Measurements from ENCODE around the gene OPRM1. TPM values are rescaled to one million over a fixed set of nuclear protein-coding genes. Genes with fewer than 3 reads are reported as not detected.

The OPRM1 gene
- total and polyA plus RNA-seq, 9 donors: not detected

DNA sequence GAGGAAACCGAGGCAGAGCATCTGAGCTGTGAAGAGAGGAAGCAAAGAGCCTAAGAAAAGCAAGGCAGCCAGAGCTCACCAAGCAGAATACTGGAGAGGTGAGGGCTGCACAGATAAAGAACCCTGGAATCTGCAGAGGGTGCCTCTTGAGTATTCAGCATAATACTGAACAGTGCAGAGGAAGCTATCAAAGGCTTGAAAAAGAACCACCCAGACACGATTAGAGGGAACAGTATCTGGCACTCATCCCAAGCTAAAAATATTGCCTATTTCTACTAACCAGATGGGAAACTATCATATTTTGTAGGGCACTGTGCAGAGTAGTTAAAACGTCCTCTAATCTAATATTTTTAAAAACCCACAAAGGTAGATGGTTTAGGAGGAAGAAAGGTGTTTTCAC, 41.8 kb upstream of the OPRM1 start:
- no peak for DNase-seq
- WGBS, 3 donors: 12 to 29% (median 17%) methylated on average over 3 of the region's 3 CpGs
- intact Hi-C loops (cut with DNase I): no loop called here

DNA sequence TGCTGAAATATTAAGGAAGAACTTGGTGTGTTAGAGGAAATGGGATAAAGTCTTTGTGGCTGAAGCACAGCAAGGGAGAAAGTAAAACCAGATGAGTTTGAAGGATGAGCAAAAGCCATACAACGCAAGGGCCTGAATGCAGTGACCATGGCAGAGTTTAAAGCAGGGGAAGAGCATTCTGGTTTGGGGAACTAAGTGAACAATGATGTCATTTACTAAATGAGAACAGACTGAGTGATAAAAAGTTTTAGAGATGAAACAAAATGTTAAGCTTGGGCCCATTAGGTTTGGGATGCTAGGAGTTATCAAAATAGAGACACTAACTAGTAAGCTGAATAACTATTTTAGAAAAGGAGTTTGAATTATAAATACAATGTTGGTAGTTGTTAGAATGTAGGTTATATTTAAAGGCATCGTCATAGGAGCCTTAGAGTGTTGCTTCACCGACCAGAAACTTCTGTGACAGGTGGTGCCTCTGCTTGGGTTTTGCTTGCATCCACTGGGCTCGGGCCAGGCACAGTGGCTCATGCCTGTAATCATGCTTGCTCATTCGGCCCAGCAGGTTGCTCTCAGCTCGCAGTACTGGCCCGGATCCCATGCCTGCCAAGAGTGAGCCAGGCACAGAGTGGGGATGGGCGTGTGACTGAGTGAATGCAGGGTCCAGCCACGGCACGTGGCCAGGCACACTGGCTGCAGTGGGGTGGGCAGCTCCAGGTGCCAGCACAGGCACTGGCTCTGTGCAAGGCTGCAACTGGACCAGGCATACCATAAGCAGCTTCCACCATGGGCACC, 37.4 kb upstream of the OPRM1 start:
- 85 to 87% (median 87%) methylated on average over 10 of the region's 10 CpGs for WGBS, 3 donors
- Histone ChIP-seq H3K9me3 (no peaks in the 10 kb centered on the region), H3K4me3 (no peak overlapping the region), H3K36me3 (no peaks in the 10 kb centered on the region), H3K27me3 (no peaks in the 10 kb centered on the region), H3K4me1 (ENCODE audit: insufficient read depth) (no peaks in the 10 kb centered on the region), H3K27ac (no peak overlapping the region)
- TF ChIP-seq EP300 (IDR thresholded peaks at IDR 0.05): no peak
- no peak for TF ChIP-seq POLR2A (IDR thresholded peaks at IDR 0.05)
- TF ChIP-seq, protein P1, sequence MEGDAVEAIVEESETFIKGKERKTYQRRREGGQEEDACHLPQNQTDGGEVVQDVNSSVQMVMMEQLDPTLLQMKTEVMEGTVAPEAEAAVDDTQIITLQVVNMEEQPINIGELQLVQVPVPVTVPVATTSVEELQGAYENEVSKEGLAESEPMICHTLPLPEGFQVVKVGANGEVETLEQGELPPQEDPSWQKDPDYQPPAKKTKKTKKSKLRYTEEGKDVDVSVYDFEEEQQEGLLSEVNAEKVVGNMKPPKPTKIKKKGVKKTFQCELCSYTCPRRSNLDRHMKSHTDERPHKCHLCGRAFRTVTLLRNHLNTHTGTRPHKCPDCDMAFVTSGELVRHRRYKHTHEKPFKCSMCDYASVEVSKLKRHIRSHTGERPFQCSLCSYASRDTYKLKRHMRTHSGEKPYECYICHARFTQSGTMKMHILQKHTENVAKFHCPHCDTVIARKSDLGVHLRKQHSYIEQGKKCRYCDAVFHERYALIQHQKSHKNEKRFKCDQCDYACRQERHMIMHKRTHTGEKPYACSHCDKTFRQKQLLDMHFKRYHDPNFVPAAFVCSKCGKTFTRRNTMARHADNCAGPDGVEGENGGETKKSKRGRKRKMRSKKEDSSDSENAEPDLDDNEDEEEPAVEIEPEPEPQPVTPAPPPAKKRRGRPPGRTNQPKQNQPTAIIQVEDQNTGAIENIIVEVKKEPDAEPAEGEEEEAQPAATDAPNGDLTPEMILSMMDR (IDR thresholded peaks at IDR 0.05): no peak
- intact Hi-C loops (cut with DNase I): no loop called here
- no peak for DNase-seq

More for the DNA sequence above, 41.8 kb upstream of the OPRM1 start:
- Histone ChIP-seq H3K27ac (no peak overlapping the region), H3K4me1 (ENCODE audit: insufficient read depth) (no peaks in the 10 kb centered on the region), H3K4me3 (no peak overlapping the region), H3K9me3 (no peaks in the 10 kb centered on the region), H3K27me3 (no peaks in the 10 kb centered on the region), H3K36me3 (no peaks in the 10 kb centered on the region)
- TF ChIP-seq POLR2A (IDR thresholded peaks at IDR 0.05) (no peak), EP300 (IDR thresholded peaks at IDR 0.05) (no peak)
- TF ChIP-seq, protein P1 (IDR thresholded peaks at IDR 0.05): no peak

DNA sequence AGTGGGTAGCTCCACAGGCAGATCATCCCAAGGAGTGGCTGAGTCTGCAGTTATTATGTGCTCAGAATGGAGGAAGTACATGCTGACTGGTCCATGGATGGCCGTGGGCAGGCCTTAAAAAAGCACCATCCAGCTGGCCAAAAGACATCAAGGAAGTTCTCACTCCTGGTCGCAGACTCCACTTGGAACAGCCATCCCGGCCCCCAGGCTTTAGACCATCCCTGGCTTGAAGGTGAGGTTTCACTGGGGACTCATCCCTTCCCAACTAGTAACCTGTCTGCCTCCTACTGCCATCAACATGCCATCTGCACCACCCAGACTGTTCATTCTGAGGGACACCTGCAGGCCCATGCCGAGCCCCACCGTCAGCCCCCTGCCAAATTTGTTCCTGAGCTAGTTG, 36.1 kb upstream of the OPRM1 start:
- intact Hi-C loops (cut with DNase I): no loop called here
- Histone ChIP-seq H3K27ac (no peak overlapping the region), H3K4me3 (no peak overlapping the region), H3K4me1 (ENCODE audit: insufficient read depth) (no peaks in the 10 kb centered on the region), H3K9me3 (no peaks in the 10 kb centered on the region), H3K27me3 (no peaks in the 10 kb centered on the region), H3K36me3 (no peaks in the 10 kb centered on the region)
- TF ChIP-seq POLR2A (IDR thresholded peaks at IDR 0.05) (no peak), EP300 (IDR thresholded peaks at IDR 0.05) (no peak)
- TF ChIP-seq, protein P1 (IDR thresholded peaks at IDR 0.05): no peak
- no peak for DNase-seq
- 71 to 89% (median 77%) methylated on average over 5 of the region's 5 CpGs for WGBS, 3 donors

DNA sequence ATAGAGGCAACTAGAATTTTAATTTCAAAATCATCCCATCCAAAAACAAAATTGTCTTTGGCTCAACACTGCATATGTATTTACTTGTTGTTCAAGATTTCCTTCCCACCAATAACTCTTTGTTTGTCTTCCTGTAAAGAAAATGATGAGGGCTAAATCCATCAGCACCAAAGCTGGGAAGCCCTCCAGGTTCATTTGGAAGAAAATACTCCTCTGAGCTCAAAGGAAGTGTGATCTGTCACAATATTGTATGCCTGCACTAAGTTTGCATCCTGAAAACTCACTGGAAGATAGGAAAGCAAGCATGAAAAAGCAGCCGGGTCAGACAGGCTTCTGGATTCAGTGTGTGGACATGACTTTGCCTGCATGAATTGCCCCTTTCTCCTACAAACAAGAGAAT, 28.7 kb upstream of the OPRM1 start:
- Histone ChIP-seq H3K27ac (no peak overlapping the region), H3K4me3 (no peak overlapping the region), H3K27me3 (no peaks in the 10 kb centered on the region), H3K9me3 (no peaks in the 10 kb centered on the region), H3K4me1 (ENCODE audit: insufficient read depth) (no peaks in the 10 kb centered on the region), H3K36me3 (no peaks in the 10 kb centered on the region)
- WGBS, 3 donors: 66 to 76% (median 72%) methylated on average over 1 of the region's 1 CpG
- intact Hi-C loops (cut with DNase I): no loop called here
- DNase-seq: no peak
- no peak for TF ChIP-seq POLR2A (IDR thresholded peaks at IDR 0.05)
- TF ChIP-seq, protein P1 (IDR thresholded peaks at IDR 0.05): no peak
- no peak for TF ChIP-seq EP300 (IDR thresholded peaks at IDR 0.05)

Data from ovary (tissue), 9 donors.